NB4 (cell line): ENCODE results near the gene PDXK.

ENCODE experiments used
- DNase-seq: peaks from one replicate; pipeline ENCODE4 v3.0.0; 2010; ENCODE audit warnings: low read depth
- H3K4me3 ChIP-seq: one replicate; pipeline ENCODE4 v1.5.1; 2011; ENCODE audit warnings: mild to moderate bottlenecking, low read depth, low read length, moderate library complexity
- MYC ChIP-seq: IDR thresholded peaks from 2 replicates; pipeline ENCODE4 v1.6.1; 2011; ENCODE audit warnings: low read depth, low read length
- POLR2A ChIP-seq: IDR thresholded peaks from 2 replicates; pipeline ENCODE4 v1.6.1; 2011; ENCODE audit warnings: mild to moderate bottlenecking; ENCODE audit not compliant: insufficient read length; ENCODE audit errors: extremely low read depth
- TF ChIP-seq, protein P1 (sequence below): IDR thresholded peaks from 2 replicates; pipeline ENCODE4 v1.6.1; 2011; ENCODE audit warnings: low read depth, low read length
- TF ChIP-seq, protein P2 (sequence below): IDR thresholded peaks from one replicate; pipeline ENCODE4 v1.5.1; 2012; ENCODE audit warnings: low read depth, low read length

The PDXK gene

DNA sequence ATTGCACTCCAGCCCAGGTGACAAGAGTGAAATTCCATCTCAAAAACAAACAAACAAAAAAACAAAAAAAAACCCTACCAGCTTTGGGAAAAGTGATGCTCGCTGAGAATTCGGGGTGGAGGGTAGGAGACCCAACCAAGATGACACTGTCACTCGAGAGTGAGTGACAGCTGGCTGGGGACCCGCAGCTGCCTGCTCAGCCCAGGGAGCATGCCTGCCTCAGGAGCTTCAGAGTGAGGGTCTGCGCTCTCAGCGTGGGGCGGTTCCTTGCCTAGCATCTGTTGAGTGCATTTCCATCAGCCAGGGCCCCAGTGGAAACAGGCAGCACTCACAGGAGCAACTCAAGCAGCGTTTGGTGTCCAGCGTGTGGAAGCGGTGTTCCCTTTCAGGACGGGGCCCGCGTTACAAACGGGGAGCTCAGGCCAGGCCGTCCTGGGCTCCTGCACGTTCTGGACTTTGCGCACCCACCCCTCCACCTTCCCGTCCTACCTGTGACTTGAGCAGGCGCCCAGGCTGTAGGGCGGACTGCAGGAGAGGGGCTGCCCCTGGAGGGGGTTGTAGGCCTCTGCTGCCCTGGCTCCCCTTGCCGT lies 51.2 kb downstream of the PDXK start:
- no peak for DNase-seq
- no peak overlapping the region for H3K4me3 ChIP-seq
- TF ChIP-seq POLR2A = no peak
- TF ChIP-seq, protein P1, sequence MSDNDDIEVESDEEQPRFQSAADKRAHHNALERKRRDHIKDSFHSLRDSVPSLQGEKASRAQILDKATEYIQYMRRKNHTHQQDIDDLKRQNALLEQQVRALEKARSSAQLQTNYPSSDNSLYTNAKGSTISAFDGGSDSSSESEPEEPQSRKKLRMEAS = no peak
- TF ChIP-seq MYC = no peak
- TF ChIP-seq, protein P2, sequence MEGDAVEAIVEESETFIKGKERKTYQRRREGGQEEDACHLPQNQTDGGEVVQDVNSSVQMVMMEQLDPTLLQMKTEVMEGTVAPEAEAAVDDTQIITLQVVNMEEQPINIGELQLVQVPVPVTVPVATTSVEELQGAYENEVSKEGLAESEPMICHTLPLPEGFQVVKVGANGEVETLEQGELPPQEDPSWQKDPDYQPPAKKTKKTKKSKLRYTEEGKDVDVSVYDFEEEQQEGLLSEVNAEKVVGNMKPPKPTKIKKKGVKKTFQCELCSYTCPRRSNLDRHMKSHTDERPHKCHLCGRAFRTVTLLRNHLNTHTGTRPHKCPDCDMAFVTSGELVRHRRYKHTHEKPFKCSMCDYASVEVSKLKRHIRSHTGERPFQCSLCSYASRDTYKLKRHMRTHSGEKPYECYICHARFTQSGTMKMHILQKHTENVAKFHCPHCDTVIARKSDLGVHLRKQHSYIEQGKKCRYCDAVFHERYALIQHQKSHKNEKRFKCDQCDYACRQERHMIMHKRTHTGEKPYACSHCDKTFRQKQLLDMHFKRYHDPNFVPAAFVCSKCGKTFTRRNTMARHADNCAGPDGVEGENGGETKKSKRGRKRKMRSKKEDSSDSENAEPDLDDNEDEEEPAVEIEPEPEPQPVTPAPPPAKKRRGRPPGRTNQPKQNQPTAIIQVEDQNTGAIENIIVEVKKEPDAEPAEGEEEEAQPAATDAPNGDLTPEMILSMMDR = no peak

DNA sequence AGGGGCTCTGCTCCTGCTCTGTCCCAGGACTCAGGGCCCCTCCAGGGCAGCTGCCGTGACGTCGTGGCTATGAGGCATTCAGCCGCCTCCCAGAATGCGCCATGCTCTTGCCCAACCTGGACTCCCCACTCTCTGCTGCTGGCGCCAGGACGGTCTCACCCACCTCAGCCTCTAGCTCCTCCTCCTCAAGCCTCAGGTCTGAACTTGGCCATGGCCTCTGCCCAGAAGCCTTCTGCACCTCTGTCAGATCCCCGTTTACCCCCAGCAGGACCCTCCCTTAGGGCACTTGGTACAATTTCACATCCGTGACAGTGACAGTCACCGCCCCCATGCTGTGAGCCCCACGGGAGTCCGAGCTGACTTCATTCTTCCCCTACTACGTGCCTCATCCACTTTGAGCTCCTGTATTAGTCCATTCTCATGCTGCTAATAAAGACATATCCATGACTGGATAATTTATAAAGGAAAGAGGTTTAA lies 52.3 kb downstream of the PDXK start:
- H3K4me3 ChIP-seq = no peak overlapping the region
- TF ChIP-seq POLR2A = no peak
- TF ChIP-seq, protein P1 = no peak
- no peak for TF ChIP-seq MYC
- TF ChIP-seq, protein P2 = no peak
- DNase-seq = peak; percentile 56

DNA sequence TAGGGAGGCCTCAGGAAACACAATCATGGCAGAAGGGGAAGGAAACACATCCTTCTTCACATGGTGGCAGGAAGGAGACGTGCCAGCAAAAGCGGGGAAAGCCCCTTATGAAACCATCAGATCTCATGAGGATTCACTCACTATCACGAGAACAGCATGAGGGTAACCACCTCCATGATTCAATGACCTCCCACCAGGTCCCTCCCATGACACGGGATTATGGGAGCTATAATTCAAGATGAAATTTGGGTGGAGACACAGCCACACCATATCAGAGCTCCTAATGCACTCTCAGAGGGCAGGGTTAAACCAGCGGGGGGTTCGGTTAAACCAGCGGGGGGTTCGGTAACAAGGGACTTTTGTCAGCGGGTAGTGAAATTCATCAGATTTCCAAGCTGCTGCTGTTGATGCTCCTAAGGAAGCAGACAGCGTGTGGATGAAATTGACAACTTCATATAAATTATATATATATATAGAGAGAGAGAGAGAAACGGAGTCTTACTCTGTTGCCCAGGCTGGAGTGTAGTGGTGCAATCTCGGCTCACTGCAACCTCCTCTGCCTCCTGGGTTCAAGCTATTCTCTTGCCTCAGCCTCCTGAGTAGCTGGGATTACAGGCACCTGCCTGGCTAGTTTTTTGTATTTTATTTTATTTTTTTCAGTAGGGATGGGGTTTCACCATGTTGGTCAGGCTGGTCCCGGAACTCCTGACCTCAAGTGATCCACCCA lies 52.9 kb downstream of the PDXK start:
- peak; percentile 48 for DNase-seq
- TF ChIP-seq, protein P2 = no peak
- TF ChIP-seq MYC = no peak
- TF ChIP-seq POLR2A = no peak
- TF ChIP-seq, protein P1 = no peak
- H3K4me3 ChIP-seq = no peak overlapping the region

DNA sequence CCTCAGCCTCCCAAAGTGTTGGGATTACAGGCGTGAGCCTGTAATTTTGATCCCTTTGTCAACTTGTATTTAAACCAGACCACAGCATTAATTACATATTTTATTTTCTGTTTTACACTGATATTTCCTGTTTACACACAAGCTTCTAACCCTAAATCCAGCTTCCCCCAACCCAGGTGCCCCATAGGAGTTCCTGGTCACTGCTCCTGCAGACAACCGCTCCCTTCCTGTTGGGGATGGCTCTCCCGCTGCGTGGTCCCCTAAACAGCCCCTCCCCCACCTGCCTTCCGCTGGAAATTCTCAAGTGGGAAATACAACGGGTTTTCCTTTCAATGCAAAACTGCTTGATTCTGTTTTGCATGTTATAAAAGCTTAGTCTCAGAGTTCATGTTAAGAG lies 53.5 kb downstream of the PDXK start:
- no peak overlapping the region for H3K4me3 ChIP-seq
- DNase-seq = no peak
- no peak for TF ChIP-seq POLR2A
- TF ChIP-seq, protein P2 = no peak
- no peak for TF ChIP-seq MYC

DNA sequence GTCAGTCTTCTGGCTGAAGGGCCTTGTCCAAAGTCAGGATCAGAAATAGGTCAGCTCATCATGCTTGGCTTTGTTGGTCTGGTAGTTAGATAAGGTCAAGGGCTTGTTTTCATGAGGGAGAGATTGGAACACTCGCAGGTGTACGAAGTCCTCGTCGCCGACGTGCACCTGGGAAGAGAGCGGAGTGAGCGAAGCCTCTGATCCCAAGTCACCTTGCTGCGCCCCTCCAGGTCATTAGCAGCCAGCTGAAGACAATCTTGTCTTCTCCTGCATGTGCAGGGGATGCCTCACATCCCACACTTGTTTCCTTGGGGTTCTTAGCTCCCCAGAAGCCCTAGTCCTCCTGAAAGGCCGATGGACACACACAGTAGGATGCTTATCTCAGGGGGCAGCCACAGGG lies 55.2 kb downstream of the PDXK start:
- TF ChIP-seq, protein P1 = no peak
- TF ChIP-seq POLR2A (no peak), MYC (no peak)
- TF ChIP-seq, protein P2 = no peak
- no peak overlapping the region for H3K4me3 ChIP-seq
- no peak for DNase-seq
